DMS79 treated with DMSO at 0.1 percent for 48 hours (cell line): ENCODE data around the gene ALDH3B1.

Source experiments
- DNase-seq: peaks from one replicate; lab custom pipeline; 2025; lab: John Stamatoyannopoulos, UW

The ALDH3B1 gene

GRCh38 chr11:68031144-68031464 lies 21.0 kb downstream of the ALDH3B1 start:
- no peak for DNase-seq

- no peak for DNase-seq
These were observed 21.9 kb downstream of the ALDH3B1 start for GRCh38 chr11:68032003-68032402.

- no peak for DNase-seq
These were observed 23.0 kb downstream of the ALDH3B1 start for GRCh38 chr11:68032997-68033707.

- no peak for DNase-seq
These were observed 23.6 kb downstream of the ALDH3B1 start for GRCh38 chr11:68033708-68034045.

- no peak for DNase-seq
These were observed 25.2 kb downstream of the ALDH3B1 start for GRCh38 chr11:68035266-68035876.

- DNase-seq = no peak
These were observed 26.1 kb downstream of the ALDH3B1 start for GRCh38 chr11:68036141-68036716.

- no peak for DNase-seq
These were observed 26.7 kb downstream of the ALDH3B1 start for GRCh38 chr11:68036717-68037239.

GRCh38 chr11:68037411-68038225 lies 27.5 kb downstream of the ALDH3B1 start:
- DNase-seq = no peak

- no peak for DNase-seq
These were observed 28.1 kb downstream of the ALDH3B1 start for GRCh38 chr11:68038226-68038717.

GRCh38 chr11:68038718-68039525 lies 28.8 kb downstream of the ALDH3B1 start, which contains the start of gene TCIRG1:
TCIRG1 (plus strand) TSS chr11:68039025; CDS start chr11:68041272, 2,247 bp downstream.
- no peak for DNase-seq

GRCh38 chr11:68039526-68040086 lies 29.5 kb downstream of the ALDH3B1 start:
- no peak for DNase-seq

- no peak for DNase-seq
These were observed 30.2 kb downstream of the ALDH3B1 start for GRCh38 chr11:68040101-68040956.

- DNase-seq = no peak
These were observed 30.9 kb downstream of the ALDH3B1 start for GRCh38 chr11:68040957-68041591.

GRCh38 chr11:68041617-68042218 lies 31.6 kb downstream of the ALDH3B1 start:
- DNase-seq = no peak

- DNase-seq = no peak
These were observed 32.3 kb downstream of the ALDH3B1 start for GRCh38 chr11:68042219-68043028.

GRCh38 chr11:68043029-68043348 lies 32.9 kb downstream of the ALDH3B1 start:
- DNase-seq = no peak

- no peak for DNase-seq
These were observed 33.4 kb downstream of the ALDH3B1 start for GRCh38 chr11:68043349-68044144.
